ENCODE measurements around the gene ZNF536. TPM values are rescaled to one million over a fixed set of nuclear protein-coding genes. Genes with fewer than 3 reads are reported as not detected.

ZNF536 gene
- polyA plus RNA-seq, 1 of the 3 experiments (the other 2 are of a cell fraction), result 0.41 TPM

GRCh38 chr19:30487178-30487577, 115.0 kb downstream of the ZNF536 start:
- no peak overlapping the region for H2AFZ ChIP-seq (ENCODE audit: low read depth)
- H3K9me2 ChIP-seq, result no peaks in the 10 kb centered on the region
- H3K4me2 ChIP-seq, result no peak overlapping the region
- no peaks in the 10 kb centered on the region for H3F3A ChIP-seq (replicated peaks; ENCODE audit: insufficient read depth)
- H3K4me1 ChIP-seq (ENCODE audit: control insufficient read depth in 1 of 2, insufficient read depth in 2 of 2, low read depth in 1 of 2, low read length in 1 of 2), result peaks cover 0 to 2% of the 10 kb centered on the region in 2 experiments; a peak in 1 of 4 replicates
- no peak overlapping the region for H3K27ac ChIP-seq (ENCODE audit: low read depth in 2 of 2, low read length in 1 of 2)
- DNase-seq, result no peak
- no peaks in the 10 kb centered on the region for H3K27me3 ChIP-seq (ENCODE audit: insufficient read depth)
- TF ChIP-seq TAF1 (IDR thresholded peaks at IDR 0.05; ENCODE audit: borderline replicate concordance, low read depth, low read length) (no peak), RFX5 (IDR thresholded peaks at IDR 0.05; ENCODE audit: low read length) (no peak)
- H3K79me2 ChIP-seq (ENCODE audit: insufficient read depth), result no peaks in the 10 kb centered on the region
- no peaks in the 10 kb centered on the region for H3K9me3 ChIP-seq
- H3K4me3 ChIP-seq (ENCODE audit: low read depth in 2 of 2, low read length in 1 of 2), result no peak overlapping the region
- no peaks in the 10 kb centered on the region for H3K36me3 ChIP-seq (replicated peaks in 1 of 2; ENCODE audit: control insufficient read depth in 1 of 2, insufficient read depth in 2 of 2, low read length in 1 of 2)
- ChIA-PET POLR2A (no interaction called here), CTCF (no interaction called here)
- no peak overlapping the region for H3K9ac ChIP-seq
- no peaks in the 10 kb centered on the region for H4K20me1 ChIP-seq (ENCODE audit: insufficient read depth)
- 14% methylated on average over 3 of the region's 3 CpGs for WGBS (ENCODE audit: low lambda C conversion rate)

GRCh38 chr19:30488191-30488590, 116.0 kb downstream of the ZNF536 start:
- H3K4me2 ChIP-seq, result no peak overlapping the region
- CTCF ChIA-PET, result interaction anchor here (1.1 kb wide), 2 partner anchors 23 to 24 kb away, joined by 3 read pairs; no protein-coding TSS in a partner anchor
- WGBS (ENCODE audit: low lambda C conversion rate), result 16% methylated on average over 3 of the region's 3 CpGs
- no peaks in the 10 kb centered on the region for H3K9me3 ChIP-seq
- no peaks in the 10 kb centered on the region for H3K79me2 ChIP-seq (ENCODE audit: insufficient read depth)
- no peaks in the 10 kb centered on the region for H3K9me2 ChIP-seq
- no peaks in the 10 kb centered on the region for H4K20me1 ChIP-seq (ENCODE audit: insufficient read depth)
- POLR2A ChIA-PET, result no interaction called here
- H3K36me3 ChIP-seq (replicated peaks in 1 of 2; ENCODE audit: control insufficient read depth in 1 of 2, insufficient read depth in 2 of 2, low read length in 1 of 2), result no peaks in the 10 kb centered on the region
- no peak overlapping the region for H3K4me3 ChIP-seq (ENCODE audit: low read depth in 2 of 2, low read length in 1 of 2)
- TF ChIP-seq USF2 (IDR thresholded peaks at IDR 0.05; ENCODE audit: borderline replicate concordance, low read depth, low read length) (no peak), NFIC (IDR thresholded peaks at IDR 0.05; ENCODE audit: borderline replicate concordance) (no peak), EP300 (IDR thresholded peaks at IDR 0.05; ENCODE audit: borderline replicate concordance in 1 of 2, low read depth in 1 of 2, low read length in 1 of 2) (no peak), SIN3A (IDR thresholded peaks at IDR 0.05; ENCODE audit: borderline replicate concordance, low read depth, low read length) (no peak), TEAD4 (IDR thresholded peaks at IDR 0.05; ENCODE audit: borderline replicate concordance, insufficient read depth) (no peak), SMC3 (IDR thresholded peaks at IDR 0.05; ENCODE audit: low read depth, low read length) (no peak), EZH2phosphoT487 (IDR thresholded peaks at IDR 0.05; ENCODE audit: borderline replicate concordance, low read depth) (no peak), ELF1 (IDR thresholded peaks at IDR 0.05) (no peak), RCOR1 (IDR thresholded peaks at IDR 0.05; ENCODE audit: low read length) (no peak), USF1 (IDR thresholded peaks at IDR 0.05; ENCODE audit: borderline replicate concordance, low read depth) (no peak), JUND (IDR thresholded peaks at IDR 0.05) (no peak), CHD2 (IDR thresholded peaks at IDR 0.05; ENCODE audit: low read length, partially characterized antibody) (no peak), FOSL2 (IDR thresholded peaks at IDR 0.05; ENCODE audit: borderline replicate concordance, low read depth) (no peak), RFX5 (IDR thresholded peaks at IDR 0.05; ENCODE audit: low read length) (no peak), MXI1 (IDR thresholded peaks at IDR 0.05; ENCODE audit: low read depth, low read length) (no peak), RXRA (IDR thresholded peaks at IDR 0.05; ENCODE audit: borderline replicate concordance, low read depth) (no peak), MAX (IDR thresholded peaks at IDR 0.05; ENCODE audit: low read depth) (no peak)
- TF ChIP-seq, protein P1, sequence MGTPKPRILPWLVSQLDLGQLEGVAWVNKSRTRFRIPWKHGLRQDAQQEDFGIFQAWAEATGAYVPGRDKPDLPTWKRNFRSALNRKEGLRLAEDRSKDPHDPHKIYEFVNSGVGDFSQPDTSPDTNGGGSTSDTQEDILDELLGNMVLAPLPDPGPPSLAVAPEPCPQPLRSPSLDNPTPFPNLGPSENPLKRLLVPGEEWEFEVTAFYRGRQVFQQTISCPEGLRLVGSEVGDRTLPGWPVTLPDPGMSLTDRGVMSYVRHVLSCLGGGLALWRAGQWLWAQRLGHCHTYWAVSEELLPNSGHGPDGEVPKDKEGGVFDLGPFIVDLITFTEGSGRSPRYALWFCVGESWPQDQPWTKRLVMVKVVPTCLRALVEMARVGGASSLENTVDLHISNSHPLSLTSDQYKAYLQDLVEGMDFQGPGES (IDR thresholded peaks at IDR 0.05; ENCODE audit: low read depth, low read length), result no peak
- no peak overlapping the region for H2AFZ ChIP-seq (ENCODE audit: low read depth)
- no peaks in the 10 kb centered on the region for H3K27me3 ChIP-seq (ENCODE audit: insufficient read depth)
- DNase-seq, result no peak
- H3K4me1 ChIP-seq (ENCODE audit: control insufficient read depth in 1 of 2, insufficient read depth in 2 of 2, low read depth in 1 of 2, low read length in 1 of 2), result peaks cover 0 to 2% of the 10 kb centered on the region in 2 experiments; a peak in 1 of 4 replicates
- H3K9ac ChIP-seq, result no peak overlapping the region
- no peak overlapping the region for H3K27ac ChIP-seq (ENCODE audit: low read depth in 2 of 2, low read length in 1 of 2)
- H3F3A ChIP-seq (replicated peaks; ENCODE audit: insufficient read depth), result no peaks in the 10 kb centered on the region
